A549 treated with CpdA at 1 μM for 4 hours (cell line): ENCODE data around the gene ACTN4. TPM values are rescaled to one million over a fixed set of nuclear protein-coding genes. Genes with fewer than 3 reads are reported as not detected.

ENCODE experiments used
- total RNA-seq: library from RNA; stranded (reverse); fragments of 200-300 nt; extraction: Qiagen RNA extraction; gene quantifications from 5 replicates; pipeline ENCODE4 v1.2.3, GENCODE V29; 2022; ENCODE audit warnings: low read depth

Gene ACTN4
- 901 to 1,299 TPM (median 1,198 TPM) in 5 replicates for total RNA-seq

GRCh38 chr19:38647368-38647965 is at the start of gene ACTN4:
TSS of gene ACTN4 (plus strand) at chr19:38647649. CDS start at chr19:38647746, 97 bp downstream.

DNA sequence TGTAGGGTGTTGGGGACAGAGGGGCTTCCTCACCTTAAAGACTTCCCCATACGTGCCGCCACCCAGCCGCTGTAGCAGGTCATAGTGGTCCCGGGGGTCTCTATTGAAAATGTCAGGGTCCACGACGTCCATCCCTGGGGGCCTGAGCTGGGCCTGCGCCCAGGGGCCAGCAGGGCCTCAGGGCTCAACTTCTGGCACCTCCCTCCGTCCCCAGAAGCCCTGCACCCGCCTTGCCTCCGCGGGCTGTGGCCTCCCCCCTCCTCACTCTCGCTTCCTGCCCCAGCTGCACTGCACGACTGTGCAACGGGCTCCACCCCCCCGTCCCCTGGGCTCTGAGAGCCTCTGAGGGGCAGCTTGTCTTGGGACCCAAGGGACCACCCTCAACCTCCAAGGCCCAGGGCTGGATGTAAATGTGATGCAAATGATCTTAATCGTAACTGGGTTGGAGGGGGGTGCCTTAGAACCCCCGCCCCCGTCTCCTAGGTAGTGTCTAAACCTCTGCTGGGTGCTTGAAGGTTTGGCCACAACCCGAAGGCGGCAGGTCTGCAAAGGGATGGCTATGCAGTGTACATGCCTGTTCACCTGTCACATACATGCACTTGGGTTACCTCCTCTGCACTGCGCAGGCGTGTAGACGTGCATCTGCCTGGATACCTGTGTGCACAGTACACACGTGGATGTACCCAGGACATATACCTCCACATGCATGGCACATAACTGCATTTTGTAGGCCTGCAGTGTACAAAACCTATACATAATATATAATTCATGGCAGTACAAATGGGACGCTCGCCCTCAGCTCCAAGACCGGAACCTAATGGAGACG is 29.5 kb upstream of the ACTN4 start, which contains the start of gene MAP4K1:
Gene MAP4K1, minus strand, starts transcription at position 190 of the 826 bp plus-strand sequence. Its CDS starts 58 bp downstream, at position 132.

DNA sequence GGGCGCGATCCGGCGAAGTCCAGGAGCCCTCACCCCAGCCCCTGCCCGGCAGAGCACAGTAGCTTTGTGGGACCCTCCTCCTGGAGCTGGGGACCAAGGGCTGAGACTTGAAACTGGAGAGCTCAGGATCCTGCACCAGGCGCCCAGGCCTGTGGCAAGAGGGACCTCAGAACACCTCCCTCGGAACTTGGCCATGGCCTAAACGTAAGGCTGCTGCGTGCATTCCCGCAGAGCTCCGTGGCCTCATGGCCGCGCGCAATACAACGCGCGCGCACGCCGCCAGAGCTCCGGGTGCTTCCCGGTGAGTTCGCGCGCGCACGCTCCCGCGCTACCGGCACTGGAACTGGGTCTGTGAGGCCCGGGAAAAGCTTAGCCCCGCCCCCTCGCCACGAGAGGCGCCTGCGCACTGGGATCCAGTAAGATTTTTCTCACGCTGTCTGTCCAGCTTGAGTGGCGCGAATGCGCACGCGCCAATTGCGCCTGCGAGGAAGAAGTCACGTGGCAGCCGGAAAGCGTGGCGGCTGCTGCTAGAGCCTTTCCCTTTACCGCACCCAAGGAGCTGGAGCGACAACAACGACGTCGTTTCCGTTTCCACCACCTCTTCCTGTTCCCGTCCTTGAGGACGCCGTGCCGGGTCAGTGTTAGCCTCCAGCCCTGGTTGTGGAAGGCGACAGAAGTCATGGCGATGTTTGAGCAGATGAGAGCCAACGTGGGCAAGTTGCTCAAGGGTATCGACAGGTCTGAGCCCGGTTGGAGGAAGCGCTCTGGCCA is 28.7 kb upstream of the ACTN4 start, which contains the start of gene EIF3K:
Gene EIF3K, plus strand, starts transcription at position 599 of the 771 bp plus-strand sequence. Its CDS starts 81 bp downstream, at position 680.

DNA sequence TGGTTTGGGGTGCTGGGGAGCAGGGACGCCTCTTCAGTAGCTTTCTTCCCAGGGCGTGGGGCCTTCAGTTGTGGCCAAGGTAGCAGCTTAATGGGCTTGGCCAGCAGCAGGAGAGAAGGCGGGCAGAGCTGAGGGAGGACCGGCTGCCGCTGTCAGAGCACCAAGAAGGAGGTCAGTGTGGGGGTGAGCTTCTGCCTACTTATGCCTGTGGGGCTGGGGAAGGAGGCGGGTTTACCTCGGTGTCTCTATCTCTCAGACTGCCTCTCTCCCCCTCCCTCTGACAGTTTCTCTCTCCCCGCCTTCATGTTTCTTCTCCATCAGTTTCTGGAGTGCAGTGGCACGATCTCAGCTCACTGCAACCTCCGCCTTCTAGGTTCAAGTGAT is 96.8 kb downstream of the ACTN4 start, which contains the start of gene CAPN12:
Gene CAPN12, minus strand, starts transcription at position 177 of the 384 bp plus-strand sequence. CDS start 309 bp downstream, outside the sequence.

GRCh38 chr19:38773469-38774177 is 126.2 kb downstream of the ACTN4 start, which contains the start of gene LGALS7:
TSS of gene LGALS7 (minus strand) at chr19:38773517. CDS start at chr19:38773492, 25 bp downstream.

Other genes with a start within 250 kb of the ACTN4 start
- gene FAM98C, start 244.6 kb upstream of the ACTN4 start, total RNA-seq, result 17.5 to 30.4 TPM (median 26.5 TPM) in 5 replicates
- gene RASGRP4, start 221.4 kb upstream of the ACTN4 start, total RNA-seq, result 0.06 to 0.20 TPM (median 0.07 TPM) in 3 of 5 replicates, not detected in the others
- gene RYR1, start 214.0 kb upstream of the ACTN4 start, total RNA-seq, result 4.3 to 5.0 TPM (median 5.0 TPM) in 5 replicates
- 0.30 to 1.5 TPM (median 1.1 TPM) in 5 replicates for gene MAP4K1, start 29.7 kb upstream of the ACTN4 start, total RNA-seq
- 669 to 911 TPM (median 738 TPM) in 5 replicates for gene EIF3K, start 28.5 kb upstream of the ACTN4 start, total RNA-seq
- 4.8 to 7.1 TPM (median 5.9 TPM) in 5 replicates for gene CAPN12, start 96.8 kb downstream of the ACTN4 start, total RNA-seq
- 0.32 TPM in 1 of 5 replicates, not detected in the others for gene LGALS7, start 125.9 kb downstream of the ACTN4 start, total RNA-seq
- gene LGALS7B, start 141.6 kb downstream of the ACTN4 start, total RNA-seq, result 0.37 to 0.65 TPM (median 0.56 TPM) in 3 of 5 replicates, not detected in the others
- gene LGALS4, start 165.3 kb downstream of the ACTN4 start, total RNA-seq, result 0.50 to 1.1 TPM (median 0.72 TPM) in 5 replicates
- 286 to 383 TPM (median 290 TPM) in 5 replicates for gene ECH1, start 184.1 kb downstream of the ACTN4 start, total RNA-seq
- gene HNRNPL, start 202.3 kb downstream of the ACTN4 start, total RNA-seq, result 350 to 371 TPM (median 363 TPM) in 5 replicates
- 2.6 to 3.6 TPM (median 2.8 TPM) in 5 replicates for gene RINL, start 230.6 kb downstream of the ACTN4 start, total RNA-seq